OCI-LY7 (cell line): ENCODE measurements around the gene NTRK3. TPM values are rescaled to one million over a fixed set of nuclear protein-coding genes. Genes with fewer than 3 reads are reported as not detected.

Experiments
- BruUV-seq: library from RNA; stranded (reverse); fragments of 400-500 nt; replicated peaks from 2 replicates; lab custom pipeline; 2021; lab: Mats Ljungman, UMichigan
- CTCF ChIA-PET: fragments of 300-600 bp; sonication (Branson Sonifier 250); formaldehyde crosslinking; loops from one replicate; lab custom pipeline; 2022; ENCODE audit warnings: antibody characterized with exemption; ENCODE audit not compliant: unreplicated experiment; lab: Charles Lee
- POLR2A ChIA-PET: fragments of 300-600 bp; sonication (Branson Sonifier 250); formaldehyde crosslinking; loops from one replicate; lab custom pipeline; 2022; ENCODE audit warnings: antibody characterized with exemption; lab: Charles Lee
- DNase-seq: peaks from one replicate; pipeline ENCODE4 v3.0.0-alpha.2; 2015; ENCODE audit warnings: low spot score
- H2AFZ ChIP-seq: fragments of 200-600 bp; sonication (generic), shearing (Covaris generic); 2 replicates; pipeline ENCODE4 v1.6.1; 2014; ENCODE audit warnings: mild to moderate bottlenecking, antibody characterized with exemption, low read length, moderate library complexity
- H3K27ac ChIP-seq: fragments of 200-600 bp; sonication (generic); 2 replicates; pipeline ENCODE4 v1.5.1; 2014; ENCODE audit warnings: mixed run types, low read depth, mild to moderate bottlenecking, moderate library complexity, low read length, inconsistent platforms; ENCODE audit not compliant: poor library complexity, severe bottlenecking
- H3K36me3 ChIP-seq: fragments of 200-600 bp; sonication (generic); 2 replicates; pipeline ENCODE4 v1.6.1; 2014; ENCODE audit warnings: mild to moderate bottlenecking, antibody characterized with exemption, low read length, moderate library complexity, mixed read lengths; ENCODE audit not compliant: insufficient read depth
- H3K4me1 ChIP-seq: fragments of 200-600 bp; sonication (generic); 2 replicates; pipeline ENCODE4 v1.5.1; 2014; ENCODE audit warnings: mild to moderate bottlenecking, low read length; ENCODE audit not compliant: insufficient read depth, poor library complexity, severe bottlenecking
- H3K4me2 ChIP-seq: fragments of 200-600 bp; sonication (generic); 2 replicates; pipeline ENCODE4 v1.6.1; 2014; ENCODE audit warnings: mild to moderate bottlenecking, low read length
- H3K4me3 ChIP-seq: fragments of 200-600 bp; sonication (generic); 2 replicates; pipeline ENCODE4 v1.5.1; 2014; ENCODE audit warnings: mild to moderate bottlenecking, low read depth, low read length; ENCODE audit not compliant: poor library complexity, severe bottlenecking
- H3K79me2 ChIP-seq: fragments of 200-600 bp; sonication (generic); 2 replicates; pipeline ENCODE4 v1.6.1; 2016; ENCODE audit warnings: low read depth, mild to moderate bottlenecking, low read length, moderate library complexity, mixed read lengths; ENCODE audit not compliant: insufficient read depth
- H3K9me2 ChIP-seq: fragments of 200-600 bp; sonication (generic); 2 replicates; pipeline ENCODE4 v1.6.1; 2016; ENCODE audit warnings: mild to moderate bottlenecking, low read length, mixed read lengths; ENCODE audit not compliant: insufficient read depth
- H3K9me3 ChIP-seq: fragments of 200-600 bp; sonication (generic); 2 replicates; pipeline ENCODE4 v1.6.1; 2014; ENCODE audit warnings: mild to moderate bottlenecking, mixed run types, low read length, mixed read lengths
- H4K20me1 ChIP-seq: fragments of 200-600 bp; sonication (generic); 2 replicates; pipeline ENCODE4 v1.6.1; 2014; ENCODE audit warnings: mild to moderate bottlenecking, antibody characterized with exemption, low read length, moderate library complexity, mixed read lengths; ENCODE audit not compliant: insufficient read depth
- EZH2phosphoT487 ChIP-seq: fragments of 200-600 bp; sonication (generic); IDR thresholded peaks from 2 replicates; pipeline ENCODE4 v1.6.1; 2018; ENCODE audit warnings: low read depth, borderline replicate concordance, mild to moderate bottlenecking, mixed run types, antibody characterized with exemption, low read length, moderate library complexity, mixed read lengths
- intact Hi-C: fragments of 100-400 bp; cut with micrococcal nuclease; formaldehyde crosslinking; loops from one replicate; pipeline ENCODE4 v1.10.0; 2022; ENCODE audit not compliant: unreplicated experiment
- total RNA-seq, 2 experiments: library from RNA; depleted of rRNA in 1 of 2; stranded (reverse); fragments of >200 nt in 1 of 2; shearing (Covaris generic) in 1 of 2; gene quantifications; 2 replicates each; pipeline ENCODE4 v1.2.3, GENCODE V29; 2014 to 2022
- TF ChIP-seq, protein P1 (sequence below): fragments of 200-600 bp; sonication (generic); conservative IDR thresholded peaks from 2 replicates; pipeline ENCODE4 v1.5.1; 2014; ENCODE audit warnings: mild to moderate bottlenecking, antibody characterized with exemption, low read length, moderate library complexity, mixed read lengths

The NTRK3 gene
- total RNA-seq, 2 experiments from 2014 or later, result 0.50 to 2.5 TPM

DNA sequence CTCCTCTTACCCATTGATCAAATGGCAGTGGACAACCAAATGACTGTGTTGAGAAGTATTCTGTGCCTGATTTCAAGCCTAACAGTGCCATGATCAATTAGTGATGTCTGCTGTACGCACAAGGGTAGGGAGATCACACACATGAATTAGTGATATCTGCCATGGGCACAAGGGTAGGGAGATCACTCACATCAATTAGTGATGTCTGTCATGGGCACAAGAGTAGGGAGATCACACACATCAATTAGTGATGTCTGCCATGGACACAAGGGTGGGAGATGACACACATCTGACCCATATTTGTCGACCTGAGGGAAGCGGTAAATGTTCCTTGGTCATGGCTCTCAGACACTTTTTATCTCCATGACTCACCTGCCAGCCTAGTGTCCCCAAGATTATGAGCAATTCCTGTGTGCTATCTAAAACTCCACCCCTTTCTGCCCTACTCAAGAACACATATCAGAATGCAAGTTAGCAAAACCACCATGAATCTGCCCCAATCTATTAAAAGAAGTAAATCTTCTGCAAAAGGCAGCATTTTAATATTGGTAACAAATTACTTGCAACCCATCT, 165.0 kb downstream of the NTRK3 start:
- ChIA-PET POLR2A (no interaction called here), CTCF (no interaction called here)
- H3K4me2 ChIP-seq, result no peak overlapping the region
- DNase-seq, result no peak
- H3K79me2 ChIP-seq, result no peaks in the 10 kb centered on the region
- no peaks in the 10 kb centered on the region for H3K36me3 ChIP-seq
- H3K4me3 ChIP-seq, result no peak overlapping the region
- no peaks in the 10 kb centered on the region for H4K20me1 ChIP-seq
- no TSS peak for BruUV-seq
- no peak overlapping the region for H2AFZ ChIP-seq
- intact Hi-C loops, result no loop called here
- no peaks in the 10 kb centered on the region for H3K9me3 ChIP-seq
- TF ChIP-seq EZH2phosphoT487, result no peak
- TF ChIP-seq, protein P1, sequence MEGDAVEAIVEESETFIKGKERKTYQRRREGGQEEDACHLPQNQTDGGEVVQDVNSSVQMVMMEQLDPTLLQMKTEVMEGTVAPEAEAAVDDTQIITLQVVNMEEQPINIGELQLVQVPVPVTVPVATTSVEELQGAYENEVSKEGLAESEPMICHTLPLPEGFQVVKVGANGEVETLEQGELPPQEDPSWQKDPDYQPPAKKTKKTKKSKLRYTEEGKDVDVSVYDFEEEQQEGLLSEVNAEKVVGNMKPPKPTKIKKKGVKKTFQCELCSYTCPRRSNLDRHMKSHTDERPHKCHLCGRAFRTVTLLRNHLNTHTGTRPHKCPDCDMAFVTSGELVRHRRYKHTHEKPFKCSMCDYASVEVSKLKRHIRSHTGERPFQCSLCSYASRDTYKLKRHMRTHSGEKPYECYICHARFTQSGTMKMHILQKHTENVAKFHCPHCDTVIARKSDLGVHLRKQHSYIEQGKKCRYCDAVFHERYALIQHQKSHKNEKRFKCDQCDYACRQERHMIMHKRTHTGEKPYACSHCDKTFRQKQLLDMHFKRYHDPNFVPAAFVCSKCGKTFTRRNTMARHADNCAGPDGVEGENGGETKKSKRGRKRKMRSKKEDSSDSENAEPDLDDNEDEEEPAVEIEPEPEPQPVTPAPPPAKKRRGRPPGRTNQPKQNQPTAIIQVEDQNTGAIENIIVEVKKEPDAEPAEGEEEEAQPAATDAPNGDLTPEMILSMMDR, result no peak
- H3K27ac ChIP-seq, result no peak overlapping the region
- no peaks in the 10 kb centered on the region for H3K9me2 ChIP-seq
- H3K4me1 ChIP-seq, result no peaks in the 10 kb centered on the region

DNA sequence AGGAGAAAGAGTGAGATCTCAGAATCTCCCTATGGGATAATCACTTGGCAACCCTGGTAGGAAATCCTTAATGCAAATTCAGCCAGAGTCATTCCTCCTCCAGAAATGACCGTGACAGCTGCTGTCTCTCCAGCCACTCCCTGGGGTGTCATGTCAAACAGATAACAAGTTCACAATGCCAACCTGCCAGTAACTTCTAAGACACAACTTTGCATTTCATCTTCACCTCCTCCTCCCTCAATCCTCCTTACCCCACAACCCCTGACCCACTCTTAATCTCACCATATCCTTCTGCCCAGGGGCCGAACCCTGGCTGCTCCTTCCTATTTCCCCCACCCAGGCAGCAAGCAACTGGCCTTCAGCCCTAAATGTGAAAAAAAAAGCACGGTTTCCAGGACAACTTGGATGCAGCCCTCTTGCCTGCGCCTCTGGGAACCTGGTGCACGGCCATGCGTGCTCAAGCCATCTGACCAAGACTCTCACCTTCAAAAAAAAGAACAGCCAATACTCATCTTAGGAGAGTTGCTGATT, 166.0 kb downstream of the NTRK3 start:
- Histone ChIP-seq H3K36me3 (no peaks in the 10 kb centered on the region), H3K27ac (no peak overlapping the region), H3K9me3 (no peaks in the 10 kb centered on the region), H2AFZ (no peak overlapping the region), H3K4me2 (no peak overlapping the region), H4K20me1 (no peaks in the 10 kb centered on the region), H3K4me1 (no peaks in the 10 kb centered on the region), H3K9me2 (no peaks in the 10 kb centered on the region), H3K4me3 (no peak overlapping the region), H3K79me2 (no peaks in the 10 kb centered on the region)
- no peak for TF ChIP-seq EZH2phosphoT487
- TF ChIP-seq, protein P1, result no peak
- intact Hi-C loops, result no loop called here
- no peak for DNase-seq
- ChIA-PET POLR2A (no interaction called here), CTCF (no interaction called here)
- BruUV-seq, result no TSS peak

DNA sequence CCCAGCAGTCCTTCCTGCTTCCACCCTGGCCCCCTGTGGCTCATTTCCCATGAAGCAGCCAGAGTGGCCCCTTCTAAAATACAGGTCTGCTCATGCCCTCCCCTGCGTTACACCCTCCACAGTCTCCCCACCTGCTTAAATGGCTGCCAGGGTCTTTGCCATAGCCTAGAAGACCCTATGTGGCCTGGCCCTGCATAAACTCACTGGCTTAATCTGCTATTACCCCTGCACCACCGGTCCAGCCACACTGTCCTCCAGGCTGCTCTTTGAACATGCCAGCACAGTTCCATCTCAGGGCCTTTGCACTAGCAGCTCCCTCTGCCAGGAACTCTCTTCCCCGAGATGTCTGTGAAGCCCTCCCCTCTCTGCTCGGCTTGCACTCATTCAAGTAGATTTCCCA, 166.8 kb downstream of the NTRK3 start:
- H3K79me2 ChIP-seq, result no peaks in the 10 kb centered on the region
- no peaks in the 10 kb centered on the region for H3K36me3 ChIP-seq
- BruUV-seq, result no TSS peak
- intact Hi-C loops, result no loop called here
- no peak overlapping the region for H3K4me2 ChIP-seq
- no peaks in the 10 kb centered on the region for H3K4me1 ChIP-seq
- no peaks in the 10 kb centered on the region for H4K20me1 ChIP-seq
- H3K9me3 ChIP-seq, result no peaks in the 10 kb centered on the region
- DNase-seq, result no peak
- TF ChIP-seq, protein P1, result no peak
- no peak for TF ChIP-seq EZH2phosphoT487
- no peak overlapping the region for H3K27ac ChIP-seq
- ChIA-PET POLR2A (no interaction called here), CTCF (no interaction called here)
- H3K9me2 ChIP-seq, result no peaks in the 10 kb centered on the region
- H3K4me3 ChIP-seq, result no peak overlapping the region
- no peak overlapping the region for H2AFZ ChIP-seq
